GM18873 (cell line): ENCODE data around the gene SGO2.
"Not testable (repeated sequence)": the region's sequence is repeated elsewhere in the genome, so short reads cannot be mapped to it uniquely, and the experiment has no call there.

Source experiments
- ATAC-seq: cut with Tn5 transposase; IDR thresholded peaks from one replicate; pipeline ENCODE4 v1.9.1; 2021; ENCODE audit warnings: mild to moderate bottlenecking, moderate library complexity, moderate number of reproducible peaks; ENCODE audit not compliant: unreplicated experiment, low FRiP score

Gene SGO2

DNA sequence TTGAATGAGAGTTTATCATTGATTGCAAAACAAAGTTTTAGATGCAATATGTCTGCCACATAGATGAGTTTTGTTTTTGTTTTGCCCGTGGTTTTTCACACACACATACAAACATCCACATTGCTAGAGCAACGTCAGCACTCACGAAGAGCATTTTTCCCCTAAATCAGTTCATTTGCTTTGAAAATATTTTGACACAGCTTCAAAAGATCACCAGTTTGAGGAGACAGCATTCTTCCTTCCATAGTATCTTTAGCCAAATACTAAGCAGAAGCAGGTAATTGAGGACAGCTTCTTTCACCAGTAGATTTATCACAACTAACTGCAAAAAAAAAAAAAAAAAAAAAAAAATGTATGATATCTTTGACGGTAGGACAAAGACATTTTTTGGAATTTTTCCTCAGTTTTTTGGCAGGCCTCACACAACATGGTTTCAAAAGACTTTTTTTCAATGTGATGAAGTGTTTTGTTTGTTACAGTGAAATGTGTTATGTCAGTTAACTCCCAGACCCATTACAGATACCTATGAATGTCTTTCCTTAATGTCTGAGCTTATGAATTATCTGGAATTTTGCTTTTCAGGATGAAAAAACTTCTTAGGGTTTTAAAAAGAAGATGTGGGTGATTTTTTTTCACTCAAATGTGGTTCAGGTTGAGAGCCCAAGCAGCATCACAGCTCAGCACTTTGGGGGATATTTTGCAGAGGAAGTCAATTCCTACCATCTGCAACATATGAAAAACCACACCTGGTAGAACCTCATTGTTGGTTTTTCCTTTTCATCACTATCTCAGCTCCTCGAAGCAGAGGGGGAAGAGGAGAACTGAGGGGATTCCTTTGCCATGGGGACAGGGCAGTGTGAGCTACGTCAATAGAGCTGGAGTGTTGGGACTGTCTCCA is 91.4 kb downstream of the SGO2 start:
- no peak for ATAC-seq

DNA sequence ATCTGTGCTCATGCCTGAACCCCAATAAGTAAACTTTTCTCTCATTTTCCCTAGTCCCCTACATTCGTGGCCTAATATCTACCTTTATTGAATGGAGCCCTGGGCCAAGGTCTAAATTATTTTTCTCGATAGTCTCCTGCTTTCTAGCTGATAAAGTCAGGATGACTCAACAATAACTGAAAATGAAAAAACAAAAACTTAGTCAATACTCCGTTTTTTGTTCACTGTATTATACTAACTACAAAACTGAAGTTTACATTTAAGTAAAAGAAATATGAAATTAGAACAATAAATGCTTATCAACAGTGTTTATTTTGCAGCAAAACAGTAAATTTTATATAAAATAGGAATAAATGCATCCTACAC is 92.0 kb downstream of the SGO2 start:
- no peak for ATAC-seq

DNA sequence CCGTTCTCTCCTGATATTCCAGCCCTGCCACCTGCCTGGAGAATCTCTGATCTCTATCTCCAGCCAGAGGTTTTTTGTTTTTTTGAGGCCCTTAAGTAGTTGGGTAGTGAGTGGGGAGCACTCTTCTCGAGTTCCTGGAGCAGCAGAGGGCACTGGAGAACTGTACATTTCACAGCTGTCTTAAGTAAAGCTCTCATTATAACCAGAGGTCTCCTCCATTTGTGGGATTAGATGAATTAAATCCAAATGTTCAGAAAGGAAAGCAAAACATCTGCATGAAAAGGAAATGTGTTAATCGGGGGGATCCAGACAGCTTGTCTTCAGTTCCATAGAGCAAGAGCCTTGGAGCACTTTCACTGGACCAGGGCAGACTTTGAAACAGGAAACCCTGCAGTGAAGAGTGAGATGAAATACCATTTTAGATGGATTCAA is 92.6 kb downstream of the SGO2 start:
- ATAC-seq, result no peak

DNA sequence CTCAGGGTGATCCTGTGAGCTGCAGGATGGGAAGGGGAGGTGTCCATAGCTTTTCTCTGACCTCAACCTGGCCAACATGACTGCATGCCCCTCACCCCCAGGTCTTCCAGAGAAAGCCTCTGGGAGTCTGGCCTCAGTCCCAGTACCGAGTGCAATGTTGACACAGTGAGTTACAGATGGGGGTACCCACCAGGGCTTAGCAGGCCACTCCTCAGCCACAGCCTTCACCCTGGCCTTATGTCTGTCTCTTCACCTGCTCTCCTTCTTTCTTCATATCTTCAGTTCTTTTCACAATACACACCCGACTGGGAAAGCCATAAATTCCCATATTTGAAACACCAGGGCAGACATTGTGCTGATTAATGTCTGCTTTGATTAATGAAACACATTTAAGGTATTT is 93.3 kb downstream of the SGO2 start:
- no peak for ATAC-seq

DNA sequence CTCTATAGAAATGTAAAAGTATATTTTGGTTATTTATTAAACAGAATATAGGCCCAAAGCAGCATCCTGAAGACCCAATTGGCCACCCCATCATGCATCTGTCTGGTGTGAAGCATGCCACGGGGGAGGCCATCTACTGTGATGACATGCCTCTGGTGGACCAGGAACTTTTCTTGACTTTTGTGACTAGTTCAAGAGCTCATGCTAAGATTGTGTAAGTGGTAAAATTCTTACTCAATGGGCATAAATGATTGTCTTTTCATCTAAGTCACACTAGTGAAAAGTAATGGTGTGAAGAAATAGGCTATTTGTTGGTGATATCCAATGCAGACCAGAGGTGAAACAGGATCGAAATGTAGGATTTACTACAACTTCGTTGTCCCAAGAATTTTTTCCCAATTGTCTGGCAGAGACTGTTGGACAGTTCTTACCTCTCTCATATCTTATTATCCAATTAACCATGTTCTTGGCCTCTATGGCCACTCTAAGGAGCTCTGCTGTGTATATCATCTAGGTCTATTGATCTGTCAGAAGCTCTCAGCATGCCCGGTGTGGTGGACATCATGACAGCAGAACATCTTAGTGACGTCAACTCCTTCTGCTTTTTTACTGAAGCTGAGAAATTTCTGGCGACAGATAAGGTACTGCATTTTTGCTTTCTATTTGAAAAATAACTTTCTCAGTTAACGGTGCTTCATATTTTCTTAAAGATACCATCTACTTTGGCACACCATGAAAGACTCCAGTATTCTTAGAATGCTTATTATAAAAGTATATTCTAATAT is 94.8 kb downstream of the SGO2 start:
- no peak for ATAC-seq

DNA sequence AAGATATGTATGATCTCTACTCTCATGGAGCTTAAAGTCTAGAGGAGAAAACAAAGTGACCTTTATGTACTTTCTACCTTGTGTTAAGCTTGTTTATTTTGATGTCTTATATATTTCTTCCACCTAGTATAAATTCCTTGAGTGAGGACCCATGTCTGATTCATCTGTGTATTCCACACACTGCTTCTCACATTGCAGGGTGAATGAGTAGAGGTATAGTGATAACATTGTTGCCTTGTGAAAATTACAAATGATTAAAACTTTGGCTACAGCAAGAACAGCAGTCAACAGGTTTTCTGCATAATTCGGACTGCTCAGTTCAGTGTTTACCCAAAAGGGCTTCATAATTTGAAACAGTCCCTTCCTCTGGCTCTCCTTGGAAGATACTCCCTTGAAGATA is 96.1 kb downstream of the SGO2 start:
- no peak for ATAC-seq

DNA sequence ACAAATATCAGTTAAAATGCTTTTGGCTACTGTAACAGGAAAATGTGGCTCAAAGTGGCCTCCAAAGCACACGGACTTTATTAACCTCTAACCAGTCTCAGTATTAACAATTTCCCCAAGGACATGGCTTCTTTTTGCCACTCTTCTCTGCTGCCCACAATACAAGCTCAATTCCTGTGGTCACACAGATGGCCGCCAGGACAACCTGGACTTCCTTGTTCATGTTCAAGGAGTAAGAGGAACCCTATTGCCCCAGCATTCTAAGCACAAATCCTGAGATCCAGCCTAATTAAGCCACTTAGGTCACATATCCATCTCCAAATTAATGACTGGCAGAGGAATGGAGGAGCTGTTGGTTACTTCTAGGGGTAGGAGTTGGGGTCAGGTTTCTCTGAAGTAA is 98.0 kb downstream of the SGO2 start:
- ATAC-seq, result no peak

DNA sequence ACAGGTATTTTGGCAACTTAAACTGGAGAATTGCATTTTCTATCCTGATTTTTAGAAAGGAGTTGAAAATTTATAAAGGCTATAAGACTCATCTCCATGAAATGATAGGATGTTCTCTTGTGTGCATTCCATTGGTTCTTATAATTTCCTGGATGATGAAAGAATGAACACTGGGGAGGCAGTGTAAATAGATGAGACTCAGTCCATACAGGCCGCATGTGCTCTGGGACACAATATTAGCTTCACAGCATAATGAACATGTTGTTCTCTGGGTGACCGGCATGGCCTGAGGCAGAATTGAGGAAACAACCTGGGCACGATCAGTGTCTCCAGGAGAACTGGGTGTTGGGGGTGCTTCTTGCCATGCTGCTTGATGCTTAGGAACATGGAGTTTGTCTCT is 98.7 kb downstream of the SGO2 start:
- ATAC-seq, result no peak

DNA sequence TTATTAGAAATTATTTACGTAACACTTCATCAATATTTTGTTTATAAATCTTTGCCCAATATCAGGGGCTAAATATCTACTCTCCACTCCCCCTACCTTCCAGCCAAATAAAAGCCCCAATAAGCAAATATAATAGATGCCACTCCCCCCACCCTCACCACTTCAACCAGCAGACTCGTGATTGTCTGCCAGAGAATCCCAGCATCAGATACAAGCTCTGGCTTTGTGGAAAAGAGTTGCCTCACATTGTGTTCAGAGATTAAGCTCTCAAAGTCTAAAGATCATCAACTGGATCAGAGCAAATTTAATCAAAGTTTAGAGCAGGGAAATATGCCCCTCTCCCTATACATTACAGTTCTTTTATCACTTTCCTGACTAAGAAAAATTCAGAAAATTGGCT is 99.3 kb downstream of the SGO2 start:
- no peak for ATAC-seq

DNA sequence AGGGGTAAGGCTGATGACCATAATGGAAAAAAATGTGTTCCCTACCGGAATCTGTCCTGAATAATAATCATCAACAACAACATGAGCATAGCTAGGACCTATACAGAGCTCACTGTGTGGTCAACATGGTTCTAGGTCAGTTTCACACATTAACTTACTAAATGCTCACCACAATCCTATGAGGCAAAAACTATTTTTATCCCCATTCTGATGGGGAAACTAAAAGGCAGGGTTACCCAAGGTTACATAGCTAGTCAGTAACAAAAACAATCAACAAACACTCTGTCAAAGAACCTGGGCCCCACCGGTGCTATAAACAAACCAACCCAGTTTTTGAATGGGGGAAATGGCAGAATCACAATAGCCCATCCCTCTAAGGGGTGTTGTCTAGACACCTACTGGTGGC is 100.0 kb downstream of the SGO2 start:
- no peak for ATAC-seq

DNA sequence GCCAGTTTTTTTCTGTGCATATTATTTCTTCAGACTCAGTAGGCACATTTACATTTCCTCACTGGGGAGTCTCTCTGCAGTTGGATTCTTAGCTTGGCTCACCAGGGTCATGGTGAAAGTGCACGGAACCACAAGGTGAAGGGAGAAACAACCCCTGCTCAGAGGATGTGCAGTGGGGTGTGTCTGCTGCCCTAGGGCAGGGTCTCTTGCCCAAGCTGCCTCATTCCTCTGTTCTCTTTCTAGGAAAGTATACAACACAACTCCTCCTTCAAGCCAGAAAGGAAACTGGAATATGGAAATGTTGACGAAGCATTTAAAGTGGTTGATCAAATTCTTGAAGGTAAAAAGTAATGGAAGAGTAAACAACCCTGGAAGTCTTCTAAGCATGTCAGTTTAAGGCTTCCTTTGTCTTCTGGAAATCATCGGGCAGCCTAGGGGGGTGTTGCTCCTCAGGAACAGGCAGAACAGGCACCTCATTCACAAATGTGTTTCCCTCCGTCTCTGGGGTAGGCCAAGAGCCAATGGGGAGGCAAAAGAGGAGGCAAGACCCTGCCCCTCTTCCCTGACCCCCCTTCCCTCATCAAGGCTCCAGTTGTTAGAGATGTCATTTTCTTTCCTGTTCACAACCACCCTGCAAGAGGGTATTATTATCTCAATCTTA is 101.2 kb downstream of the SGO2 start:
- no peak for ATAC-seq

DNA sequence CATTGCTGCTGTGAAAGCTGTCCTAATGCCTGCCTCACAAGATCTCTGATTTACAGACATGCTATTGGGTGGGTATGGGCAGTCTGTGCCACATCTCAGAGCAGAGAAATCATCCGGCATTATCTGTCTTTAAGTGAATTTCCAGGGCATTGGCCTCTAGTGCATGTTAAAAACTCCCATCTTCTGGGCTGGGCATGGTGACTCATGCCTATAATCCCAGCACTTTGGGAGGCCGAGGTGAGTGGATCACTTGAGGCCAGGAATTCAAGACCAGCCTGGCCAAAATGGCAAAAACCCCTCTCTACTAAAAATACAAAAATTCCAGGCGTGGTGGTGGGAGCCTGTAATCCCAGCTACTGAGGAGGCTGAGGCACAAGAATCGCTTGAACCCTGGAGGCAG is 102.5 kb downstream of the SGO2 start:
- ATAC-seq, result not testable (repeated sequence)

DNA sequence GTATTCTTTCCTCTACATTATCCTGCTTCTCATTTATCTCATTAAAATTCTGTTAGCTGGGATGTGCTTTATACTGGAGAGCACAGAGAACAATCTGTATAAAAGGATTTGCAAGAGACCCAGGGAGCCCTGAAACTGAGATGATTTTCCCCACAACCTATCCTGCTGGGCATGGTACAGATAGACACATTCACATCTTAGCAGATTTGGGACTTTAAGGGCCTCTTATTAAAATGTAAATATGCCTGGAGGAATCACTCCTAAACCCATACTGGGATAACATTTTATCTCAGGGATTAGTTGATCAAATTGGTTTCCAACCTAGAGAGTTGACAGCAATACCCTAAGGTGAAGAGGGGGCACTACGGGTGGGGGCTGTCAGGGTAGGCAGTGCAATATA is 105.3 kb downstream of the SGO2 start:
- no peak for ATAC-seq
